Measurements from ENCODE around the gene PPP4R1.

GRCh38 chr18:9627642-9628041, 13.3 kb upstream of the PPP4R1 start:
- TF ChIP-seq CTCF (conservative IDR thresholded peaks at IDR 0.05; ENCODE audit: low read length) (no peak), EZH2phosphoT487 (IDR thresholded peaks at IDR 0.05; ENCODE audit: borderline replicate concordance) (no peak)

Measured in Loucy (cell line).